Stimulated activated CD4-positive, alpha-beta T cell treated with anti-CD3 and anti-CD28 coated beads, Interleukin-12 subunit alpha, Interleukin-12 subunit beta, amount 100 ng/mL, for 4 hours (primary cell): Measurements from ENCODE around the gene ZNF684.
"Not testable (repeated sequence)": the region's sequence is repeated elsewhere in the genome, so short reads cannot be mapped to it uniquely, and the experiment has no call there.

Experiments
- DNase-seq: peaks from one replicate; pipeline ENCODE4 v3.0.0-alpha.2; 2020

ZNF684 gene

DNA sequence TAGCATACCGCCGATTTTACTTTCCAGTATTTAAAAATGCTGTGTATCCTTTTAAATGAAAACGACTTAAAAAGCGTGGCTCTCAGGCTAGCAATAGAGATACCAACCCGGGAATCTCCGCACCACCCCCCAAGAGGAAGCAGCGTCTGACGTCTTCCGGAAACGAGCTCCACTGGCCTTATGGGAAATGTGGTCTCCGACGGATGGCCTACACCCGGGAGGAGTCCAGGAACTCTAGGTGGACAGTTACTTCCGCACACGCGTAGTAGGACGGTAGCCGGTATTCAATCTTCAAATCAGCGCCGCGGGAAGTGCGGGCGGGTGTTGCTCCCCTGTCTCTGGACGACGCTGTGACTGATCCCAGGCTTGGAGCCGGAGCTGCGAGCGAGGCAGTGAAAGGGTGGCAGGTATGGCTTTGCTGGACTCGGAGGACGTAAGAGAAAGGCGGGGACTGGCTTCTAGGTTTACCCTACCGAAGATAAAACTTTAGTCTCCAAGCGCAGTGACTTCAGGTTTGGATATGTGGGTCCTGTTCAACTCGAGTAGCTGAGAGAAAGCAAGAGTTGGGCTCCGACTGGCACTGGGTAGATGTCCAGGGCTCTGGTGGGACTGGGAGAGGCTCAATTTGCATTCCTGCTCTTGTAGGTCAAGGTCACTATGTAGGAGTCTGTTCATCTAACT, at the start of gene ZNF684:
Gene ZNF684, plus strand, starts transcription at position 257 of the 681 bp plus-strand sequence. CDS start 1,530 bp downstream, outside the sequence.
- peak; percentile 76 for DNase-seq

DNA sequence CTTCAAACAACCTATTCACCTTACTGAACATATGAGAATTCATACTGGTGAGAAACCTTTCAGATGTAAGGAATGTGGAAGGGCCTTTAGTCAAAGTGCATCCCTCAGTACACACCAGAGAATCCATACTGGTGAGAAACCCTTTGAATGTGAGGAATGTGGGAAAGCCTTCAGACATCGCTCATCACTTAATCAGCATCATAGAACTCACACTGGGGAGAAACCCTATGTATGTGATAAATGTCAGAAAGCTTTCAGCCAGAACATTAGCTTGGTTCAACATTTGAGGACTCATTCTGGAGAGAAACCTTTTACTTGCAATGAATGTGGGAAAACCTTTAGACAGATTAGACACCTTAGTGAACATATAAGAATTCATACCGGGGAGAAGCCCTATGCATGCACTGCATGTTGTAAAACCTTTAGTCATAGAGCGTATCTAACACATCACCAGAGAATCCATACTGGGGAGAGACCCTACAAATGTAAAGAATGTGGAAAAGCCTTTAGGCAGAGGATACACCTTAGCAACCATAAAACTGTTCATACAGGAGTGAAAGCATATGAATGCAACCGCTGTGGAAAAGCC, 36.0 kb upstream of the ZNF684 start:
- DNase-seq: no peak

DNA sequence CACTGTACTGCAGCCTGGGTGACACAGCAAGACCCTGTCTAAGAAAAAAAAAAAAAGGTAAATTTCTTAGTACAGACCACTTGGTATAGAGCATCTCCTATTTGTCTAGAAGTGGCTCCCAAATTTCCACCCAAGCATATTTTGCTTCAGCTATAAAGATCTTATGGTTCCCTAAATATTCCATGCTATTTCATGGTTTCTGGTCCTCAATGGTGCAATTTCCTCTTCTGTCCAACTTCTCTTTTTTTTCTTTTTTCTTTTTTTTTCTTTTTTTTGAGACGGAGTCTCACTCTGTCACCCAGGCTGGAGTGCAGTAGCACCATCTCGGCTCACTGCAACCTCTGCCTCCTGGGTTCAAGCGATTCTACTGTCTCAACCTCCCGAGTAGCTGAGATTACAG, 28.8 kb upstream of the ZNF684 start:
- DNase-seq: not testable (repeated sequence)

DNA sequence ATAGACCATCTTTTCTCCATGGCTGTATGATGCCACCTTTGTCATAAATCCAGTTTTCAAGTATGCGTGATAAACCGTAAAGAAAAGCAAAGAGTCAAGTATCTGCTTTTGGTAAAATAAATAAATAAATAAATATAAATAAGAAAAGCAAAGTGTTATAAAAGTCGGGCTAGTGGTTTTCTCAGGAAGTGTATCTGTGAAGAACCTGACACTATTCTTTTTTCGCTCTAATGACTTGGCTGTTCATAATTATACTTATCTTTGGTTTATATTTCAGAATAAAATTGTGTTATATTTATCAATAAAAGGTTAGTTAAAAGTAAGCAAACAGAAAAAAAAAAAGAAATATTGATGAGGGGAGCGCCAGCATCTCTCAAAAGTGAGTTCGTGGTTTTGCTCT, 23.5 kb upstream of the ZNF684 start:
- DNase-seq: no peak

DNA sequence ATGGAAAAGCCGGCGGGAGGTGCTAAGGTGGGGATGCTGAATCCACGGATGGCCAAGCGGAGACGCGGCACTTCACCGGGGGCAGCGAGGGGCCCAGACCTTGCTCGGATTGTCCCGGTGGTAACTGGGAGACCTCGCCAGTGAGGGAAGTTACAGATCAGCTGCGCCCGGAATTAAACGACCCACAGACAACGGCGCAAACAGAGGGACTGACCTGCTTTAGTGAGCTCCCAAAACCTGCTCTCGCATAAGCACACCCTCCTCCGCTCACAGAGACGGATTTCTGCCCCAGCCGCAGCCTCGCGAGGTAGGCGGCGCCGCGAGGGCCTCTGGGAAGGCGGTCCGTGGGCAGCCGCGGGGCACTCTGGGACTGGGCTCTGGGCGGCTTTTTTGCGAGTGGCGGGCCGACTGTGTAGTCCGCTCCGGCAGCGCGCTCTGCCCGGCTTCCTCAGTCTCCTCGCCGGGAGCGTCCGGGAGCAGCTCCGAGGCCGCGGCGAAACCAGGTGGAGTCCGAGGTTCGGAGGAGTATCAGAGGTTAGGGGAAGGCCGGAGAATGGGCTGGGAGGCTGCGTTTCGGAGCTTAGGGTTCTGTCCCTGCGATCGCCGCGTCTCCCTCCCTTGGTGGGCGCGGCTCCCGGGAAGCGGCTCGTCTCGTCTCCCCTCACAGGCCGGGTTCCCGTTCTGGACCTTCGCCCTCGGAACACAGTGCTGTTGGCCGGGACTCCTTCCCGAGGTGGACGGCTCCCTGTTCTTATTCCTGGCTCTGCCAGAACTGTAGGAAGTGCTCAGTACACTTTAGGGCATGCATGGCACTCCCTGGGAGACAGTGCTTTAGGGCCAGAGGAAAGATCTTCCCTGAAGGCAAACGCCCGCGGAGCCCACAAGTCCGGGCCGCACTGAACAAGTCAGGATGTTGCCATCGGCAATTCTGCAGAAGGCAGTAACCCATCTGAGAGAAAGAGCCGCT, 22.8 kb upstream of the ZNF684 start, which contains the start of gene EXO5:
Gene EXO5, plus strand, starts transcription at position 393 of the 967 bp plus-strand sequence. CDS start 5,778 bp downstream, outside the sequence.
- DNase-seq: peak; percentile 82

DNA sequence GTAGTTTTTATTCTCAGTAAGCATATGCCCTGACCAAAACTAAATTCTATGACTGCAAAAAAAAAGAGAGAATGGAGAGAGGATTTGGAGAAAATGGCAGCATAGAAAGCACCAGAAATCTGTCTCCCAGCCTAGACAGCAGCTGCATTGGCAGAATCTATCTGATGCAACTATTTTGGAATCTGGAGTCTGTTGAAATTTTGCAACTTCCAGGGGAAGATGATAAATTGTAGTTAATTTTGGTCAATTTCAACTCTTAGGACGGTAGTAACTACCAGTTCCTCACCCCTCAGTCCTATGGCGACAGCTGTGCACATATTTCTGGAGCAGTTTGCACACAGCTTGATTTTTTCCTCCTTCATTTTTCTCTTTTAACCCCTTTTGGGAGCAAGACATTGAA, 11.9 kb upstream of the ZNF684 start:
- DNase-seq: no peak

DNA sequence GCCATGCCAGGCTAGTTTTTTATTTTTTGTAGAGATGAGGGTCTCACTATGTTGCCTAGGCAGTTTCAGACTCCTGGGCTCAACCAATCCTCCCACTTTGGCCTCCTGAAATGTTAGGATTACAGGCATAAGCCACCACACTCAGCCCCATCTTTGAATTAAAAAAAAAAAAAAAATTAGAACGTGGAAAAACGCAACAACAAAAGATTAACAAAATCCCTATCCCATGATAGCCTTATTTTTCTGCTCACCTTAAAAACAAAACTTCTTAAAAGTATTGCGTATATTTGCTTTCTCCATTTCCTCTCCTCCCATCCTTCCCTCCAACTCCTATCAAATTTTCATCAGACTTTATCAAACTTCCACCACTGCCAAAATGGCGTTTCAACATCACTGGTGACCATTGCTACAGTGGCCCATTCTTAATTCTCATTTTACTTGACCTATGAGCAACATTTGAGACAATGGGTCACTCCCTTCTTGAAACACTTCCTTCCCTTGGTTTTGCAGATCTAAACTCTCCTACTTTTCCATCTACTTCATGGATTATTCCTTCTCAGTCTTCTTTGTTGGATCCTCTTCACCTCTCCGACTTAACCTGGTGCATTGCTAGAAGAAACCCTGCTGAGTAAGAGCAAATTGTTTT, 579 bp upstream of the ZNF684 start:
- no peak for DNase-seq

DNA sequence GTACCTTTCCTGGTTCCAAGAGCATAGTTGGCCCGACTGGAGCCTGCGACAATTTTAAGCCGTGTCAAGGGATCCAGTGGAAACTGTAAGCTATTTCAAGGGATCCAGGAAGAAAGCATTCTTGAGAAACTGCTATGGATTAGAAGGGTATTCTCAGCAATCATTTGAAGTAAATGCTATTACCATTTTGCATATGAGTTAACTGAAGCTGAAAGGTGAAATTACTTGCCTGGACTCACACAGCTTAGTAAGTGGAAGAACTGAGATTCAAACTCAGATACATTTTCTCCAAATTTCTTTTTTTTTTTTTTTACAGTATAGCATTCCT, 589 bp downstream of the ZNF684 start:
- no peak for DNase-seq

DNA sequence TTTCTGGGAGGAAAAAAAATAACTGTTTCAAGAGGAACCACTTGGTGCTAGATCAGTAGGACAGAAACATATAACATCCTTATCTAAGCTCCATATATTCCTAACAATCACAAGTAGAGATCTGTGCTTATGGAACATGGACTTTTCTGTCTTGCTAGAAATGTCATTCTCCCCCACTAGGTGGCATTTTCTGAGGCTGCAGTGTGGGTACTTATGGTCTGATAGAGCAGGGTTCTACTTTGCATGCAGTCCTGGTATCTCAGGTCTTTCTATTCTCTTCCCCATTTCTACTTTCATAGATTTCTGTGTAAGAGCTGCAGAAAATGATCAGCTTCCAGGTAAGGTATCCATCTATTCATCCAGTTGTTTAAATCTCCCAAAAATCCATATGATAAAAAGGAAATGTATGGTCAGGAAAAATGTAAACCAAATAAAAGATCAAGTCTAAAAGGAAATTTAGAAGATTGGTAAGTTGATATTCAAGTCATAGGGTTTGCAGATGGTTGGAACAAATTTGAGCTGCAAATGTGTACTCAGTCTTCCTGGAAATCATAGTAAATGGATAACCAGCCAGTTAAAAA, 1.5 kb downstream of the ZNF684 start:
- no peak for DNase-seq

DNA sequence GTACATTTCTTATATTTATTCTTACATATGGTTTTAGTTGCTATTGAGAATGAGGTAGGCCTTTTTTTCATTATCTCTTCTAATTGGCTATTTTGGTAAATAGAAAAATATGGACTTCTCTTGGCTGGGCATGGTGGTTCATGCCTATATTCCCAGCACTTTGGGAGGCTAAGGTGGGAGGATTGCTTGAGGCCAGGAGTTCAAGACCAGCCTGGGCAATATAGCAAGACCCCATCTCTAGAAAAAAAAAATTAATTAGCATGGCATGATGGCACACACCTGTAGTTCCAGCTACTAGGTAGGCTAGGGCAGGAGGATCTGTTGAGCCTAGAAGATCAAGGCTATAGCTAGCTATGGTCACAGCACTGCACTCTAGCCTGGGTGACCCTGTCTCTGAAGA, 3.2 kb downstream of the ZNF684 start:
- no peak for DNase-seq

DNA sequence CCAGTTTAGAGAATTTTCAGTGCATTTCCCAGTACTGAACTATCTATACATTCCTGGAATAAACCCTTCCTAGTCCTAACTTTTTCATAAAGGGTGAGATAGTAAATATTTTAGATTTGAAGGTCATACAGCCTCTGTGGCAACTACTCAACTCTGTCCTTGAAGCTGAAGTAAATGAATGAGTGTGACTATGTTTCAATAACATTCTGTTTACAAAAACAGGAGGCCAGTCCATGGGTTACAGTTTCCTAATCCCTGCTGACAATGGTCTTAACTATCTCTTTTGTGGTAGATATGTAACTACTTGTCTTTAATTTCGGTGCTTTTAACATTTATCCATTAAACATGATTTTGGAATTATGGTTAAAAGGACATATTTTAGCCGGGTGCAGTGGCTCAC, 4.3 kb downstream of the ZNF684 start:
- DNase-seq: no peak

DNA sequence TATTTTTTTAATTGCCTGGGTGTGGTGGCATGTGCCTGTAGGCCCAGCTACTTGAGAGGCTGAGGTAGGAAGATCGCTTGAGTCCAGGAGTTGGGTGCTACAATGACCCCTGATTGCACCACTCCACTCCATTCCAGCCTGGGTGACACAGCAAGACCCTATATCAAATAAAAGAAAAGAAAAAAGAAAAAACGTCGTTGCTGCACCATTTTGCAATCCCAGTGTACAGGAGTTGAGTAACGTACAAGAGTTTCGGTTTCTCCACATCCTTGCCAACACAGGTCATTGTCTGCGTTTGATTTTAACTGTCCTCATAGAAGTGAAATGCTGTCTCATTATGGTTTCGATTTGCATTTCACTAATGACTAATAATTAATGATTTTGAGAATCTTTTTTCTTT, 7.9 kb downstream of the ZNF684 start:
- no peak for DNase-seq

DNA sequence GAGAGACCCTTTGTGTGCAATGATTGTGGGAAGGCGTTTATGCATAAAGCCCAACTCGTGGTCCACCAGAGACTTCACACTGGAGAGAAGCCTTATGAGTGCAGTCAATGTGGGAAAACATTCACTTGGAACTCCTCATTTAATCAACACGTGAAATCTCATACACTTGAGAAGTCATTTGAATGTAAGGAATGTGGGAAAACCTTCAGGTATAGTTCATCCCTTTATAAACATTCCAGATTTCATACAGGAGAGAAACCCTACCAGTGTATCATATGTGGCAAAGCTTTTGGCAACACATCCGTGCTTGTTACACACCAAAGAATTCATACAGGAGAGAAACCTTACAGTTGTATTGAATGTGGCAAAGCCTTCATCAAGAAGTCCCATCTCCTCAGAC, 15.5 kb downstream of the ZNF684 start:
- DNase-seq: no peak

DNA sequence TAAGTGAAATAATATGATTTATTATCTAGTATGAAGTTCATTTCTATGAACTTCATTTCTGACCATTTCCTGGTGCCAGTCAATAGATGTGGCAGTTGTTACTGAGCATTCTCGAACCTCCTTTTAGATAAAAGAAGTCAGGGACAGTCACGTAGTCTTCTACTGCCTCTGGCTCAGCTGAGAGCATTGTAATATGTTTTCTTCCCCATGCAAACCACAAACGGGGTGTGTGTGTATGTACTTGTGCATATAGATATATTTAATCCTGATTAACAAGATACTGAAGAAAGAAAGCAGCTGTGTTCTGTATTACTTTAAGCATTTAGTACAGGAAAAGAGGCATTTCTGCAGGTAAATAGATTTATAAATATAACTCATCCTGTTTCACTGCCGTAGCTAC, 21.6 kb downstream of the ZNF684 start:
- no peak for DNase-seq

DNA sequence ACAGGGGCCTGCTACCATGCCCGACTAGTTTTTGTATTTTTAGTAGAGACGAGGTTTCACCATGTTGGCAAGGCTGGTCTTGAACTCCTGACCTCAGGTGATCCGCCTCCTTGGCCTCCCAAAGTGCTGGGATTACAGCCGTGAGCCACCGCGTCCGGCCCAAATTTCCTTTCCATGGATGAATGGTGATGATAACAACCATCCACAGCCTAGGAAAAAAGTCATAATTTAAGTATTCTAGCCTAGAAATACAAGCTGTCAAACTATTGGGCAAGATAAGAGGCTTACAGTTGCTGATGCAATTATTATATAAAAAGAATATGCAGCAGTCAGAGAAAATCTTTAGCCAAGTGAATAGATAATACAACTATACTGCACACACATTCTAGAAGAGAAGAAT, 23.4 kb downstream of the ZNF684 start:
- not testable (repeated sequence) for DNase-seq

DNA sequence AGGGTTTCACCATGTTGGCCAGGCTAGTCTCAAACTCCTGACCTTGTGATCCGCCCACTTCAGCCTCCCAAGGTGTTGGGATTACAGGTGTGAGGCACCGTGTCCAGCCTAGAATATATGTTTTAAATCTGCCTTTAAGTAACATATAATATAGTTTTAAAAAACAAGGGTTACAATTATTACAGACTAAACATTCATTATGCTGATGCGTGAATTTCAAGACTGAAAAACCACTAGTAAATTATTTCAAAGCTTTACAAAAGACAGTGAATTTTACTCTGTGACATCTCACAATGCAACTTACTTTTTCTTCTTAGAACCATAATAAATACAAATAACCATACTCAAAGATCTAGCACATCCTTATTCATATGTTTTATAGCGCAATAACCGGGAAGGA, 24.7 kb downstream of the ZNF684 start:
- DNase-seq: no peak

DNA sequence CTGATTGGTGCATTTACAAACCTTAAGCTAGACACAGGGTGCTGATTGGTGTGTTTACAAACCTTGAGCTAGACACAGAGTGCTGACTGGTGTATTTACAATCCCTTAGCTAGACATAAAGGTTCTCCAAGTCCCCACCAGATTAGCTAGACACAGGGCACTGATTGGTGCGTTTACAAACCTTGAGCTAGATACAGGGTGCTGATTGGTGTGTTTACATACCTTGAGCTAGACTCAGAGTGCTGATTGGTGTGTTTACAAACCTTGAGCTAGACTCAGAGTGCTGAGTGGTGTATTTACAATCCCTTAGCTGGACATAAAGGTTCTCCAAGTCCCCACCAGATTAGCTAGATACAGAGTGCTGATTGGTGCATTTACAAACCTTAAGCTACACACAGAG, 26.8 kb downstream of the ZNF684 start:
- DNase-seq: not testable (repeated sequence)

DNA sequence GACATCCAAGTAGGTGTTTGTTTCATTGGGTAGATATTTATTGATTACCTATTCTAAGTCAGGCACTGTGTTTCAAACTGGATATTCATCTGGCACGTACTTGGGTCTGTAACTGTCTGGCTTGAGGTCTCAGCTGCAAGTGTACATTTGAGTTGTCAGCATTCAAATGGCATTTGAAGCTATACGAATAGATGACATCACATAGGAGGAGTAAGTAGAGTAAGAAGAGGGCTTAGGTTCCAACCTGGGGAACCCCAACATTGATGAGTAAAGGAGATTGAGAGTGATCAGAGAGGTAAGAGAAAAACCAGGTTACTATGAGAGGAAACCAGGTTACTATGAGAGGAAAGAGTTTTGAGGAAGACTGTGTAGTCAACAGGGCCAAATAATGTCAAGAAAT, 30.7 kb downstream of the ZNF684 start:
- no peak for DNase-seq

DNA sequence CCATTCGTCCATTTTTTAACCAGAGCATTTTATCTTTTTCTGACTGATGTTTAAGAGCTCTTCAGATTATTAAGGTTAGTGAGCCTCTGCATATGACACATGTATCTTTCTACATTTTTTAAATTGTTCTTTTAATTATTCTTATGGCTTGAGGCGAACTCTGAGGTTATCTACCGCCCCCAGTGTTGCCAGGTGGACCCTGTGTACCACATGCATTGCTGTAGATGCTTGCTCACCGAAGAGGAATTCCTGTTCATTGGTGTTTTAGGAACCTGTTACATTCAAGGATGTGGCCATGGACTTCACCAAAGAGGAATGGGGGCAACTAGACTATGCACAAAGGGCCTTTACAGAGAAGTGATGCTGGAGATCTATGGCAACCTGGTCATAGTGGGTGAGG, 31.8 kb downstream of the ZNF684 start:
- DNase-seq: no peak

DNA sequence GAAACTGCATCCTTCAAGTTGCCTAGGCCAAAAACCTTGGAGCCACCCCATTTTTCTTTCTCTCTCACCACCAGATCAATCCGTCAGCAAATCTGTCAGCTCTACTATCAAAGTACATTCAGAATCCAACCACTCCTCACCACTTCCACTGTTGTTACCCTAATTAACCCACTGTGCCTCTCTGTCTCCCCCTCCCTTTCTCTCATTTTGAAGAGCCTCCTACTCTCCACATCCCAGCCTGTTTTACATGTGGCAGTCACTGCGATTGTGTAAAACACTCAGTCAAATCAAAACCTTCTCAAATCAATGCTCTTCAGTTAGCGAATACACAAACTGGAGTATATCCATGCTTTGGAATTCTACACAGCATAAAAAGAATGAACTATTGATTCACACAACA, 33.1 kb downstream of the ZNF684 start:
- no peak for DNase-seq

DNA sequence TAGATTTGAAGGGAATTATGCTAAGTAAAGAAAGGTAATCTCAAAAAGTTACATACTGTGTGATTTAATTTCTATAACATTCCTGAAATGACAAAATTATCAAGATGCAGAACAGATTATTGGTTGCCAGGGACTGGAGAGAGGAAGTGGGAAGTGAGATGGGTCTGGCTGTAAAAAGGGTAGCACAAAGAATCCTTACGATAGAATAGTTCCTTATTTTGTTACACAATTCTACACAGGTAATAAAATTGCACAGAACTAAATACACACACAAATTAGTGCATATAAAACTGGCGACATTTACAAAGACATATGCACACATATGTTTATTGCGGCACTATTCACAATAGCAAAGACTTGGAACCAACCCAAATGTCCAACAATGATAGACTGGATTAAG, 33.5 kb downstream of the ZNF684 start:
- no peak for DNase-seq

DNA sequence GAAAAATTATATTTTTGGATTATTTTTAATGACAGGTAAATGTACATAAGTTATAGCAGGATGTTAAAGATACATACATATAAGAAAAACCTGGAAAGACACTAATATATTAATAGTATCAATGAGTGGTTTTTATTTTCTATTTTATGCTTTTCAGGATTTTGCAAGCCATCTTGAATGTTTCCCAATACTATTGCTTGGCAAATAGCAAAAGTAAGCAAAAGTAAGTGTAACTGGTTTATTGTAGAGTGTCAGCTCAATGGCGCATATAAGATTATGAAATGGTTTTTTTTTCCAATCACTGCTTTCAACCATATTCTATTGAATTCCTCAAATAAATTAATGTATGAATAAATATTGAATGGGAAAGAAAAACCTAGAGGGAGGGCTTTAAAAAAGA, 36.4 kb downstream of the ZNF684 start:
- no peak for DNase-seq

DNA sequence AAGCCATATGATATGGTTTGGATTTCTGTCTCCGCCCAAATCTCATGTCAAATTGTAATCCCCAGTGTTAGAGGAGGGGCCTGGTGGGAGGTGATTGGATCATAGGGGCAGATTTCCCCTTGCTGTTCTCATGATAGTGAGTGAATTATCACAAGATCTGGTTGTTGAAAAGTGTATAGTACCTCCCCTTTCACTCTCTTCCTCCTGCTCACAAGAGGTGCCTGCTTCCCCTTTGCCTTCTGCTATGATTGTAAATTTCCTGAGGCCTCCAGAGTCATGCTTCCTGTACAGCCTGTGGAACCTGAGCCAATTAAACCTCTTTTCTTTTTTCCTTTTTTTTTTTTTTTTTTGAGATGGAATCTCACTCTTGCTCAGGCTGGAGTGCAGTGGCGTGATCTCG, 43.4 kb downstream of the ZNF684 start:
- DNase-seq: not testable (repeated sequence)
